ENCODE data around the gene TACSTD2.

DNA sequence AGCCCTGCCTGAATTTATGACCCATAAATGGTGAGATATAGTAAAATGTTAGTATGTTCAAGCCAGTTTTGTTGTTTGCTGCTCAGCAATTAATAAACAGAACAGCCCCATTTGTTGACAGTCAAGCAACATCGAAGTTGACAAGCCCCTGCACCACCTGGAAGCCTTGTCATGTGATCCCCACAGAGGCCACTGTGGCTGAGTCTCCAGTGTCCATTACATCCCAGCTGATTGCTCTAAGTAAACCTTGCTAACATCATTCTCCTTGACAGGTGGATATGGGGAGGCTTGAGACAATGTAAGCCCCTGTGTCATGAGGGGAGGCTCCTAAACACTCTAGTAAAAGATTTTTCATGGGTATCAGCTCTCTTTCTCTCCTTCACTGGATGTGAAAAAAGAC lies 17.5 kb upstream of the TACSTD2 start:
- TF ChIP-seq, protein P1, sequence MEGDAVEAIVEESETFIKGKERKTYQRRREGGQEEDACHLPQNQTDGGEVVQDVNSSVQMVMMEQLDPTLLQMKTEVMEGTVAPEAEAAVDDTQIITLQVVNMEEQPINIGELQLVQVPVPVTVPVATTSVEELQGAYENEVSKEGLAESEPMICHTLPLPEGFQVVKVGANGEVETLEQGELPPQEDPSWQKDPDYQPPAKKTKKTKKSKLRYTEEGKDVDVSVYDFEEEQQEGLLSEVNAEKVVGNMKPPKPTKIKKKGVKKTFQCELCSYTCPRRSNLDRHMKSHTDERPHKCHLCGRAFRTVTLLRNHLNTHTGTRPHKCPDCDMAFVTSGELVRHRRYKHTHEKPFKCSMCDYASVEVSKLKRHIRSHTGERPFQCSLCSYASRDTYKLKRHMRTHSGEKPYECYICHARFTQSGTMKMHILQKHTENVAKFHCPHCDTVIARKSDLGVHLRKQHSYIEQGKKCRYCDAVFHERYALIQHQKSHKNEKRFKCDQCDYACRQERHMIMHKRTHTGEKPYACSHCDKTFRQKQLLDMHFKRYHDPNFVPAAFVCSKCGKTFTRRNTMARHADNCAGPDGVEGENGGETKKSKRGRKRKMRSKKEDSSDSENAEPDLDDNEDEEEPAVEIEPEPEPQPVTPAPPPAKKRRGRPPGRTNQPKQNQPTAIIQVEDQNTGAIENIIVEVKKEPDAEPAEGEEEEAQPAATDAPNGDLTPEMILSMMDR (IDR thresholded peaks at IDR 0.05), result no peak
- TF ChIP-seq POLR2AphosphoS5 (IDR thresholded peaks at IDR 0.05; ENCODE audit: low read depth, low read length) (no peak), TCF7L2 (IDR thresholded peaks at IDR 0.05; ENCODE audit: low read depth, low read length) (no peak)
- TF ChIP-seq, protein P2, sequence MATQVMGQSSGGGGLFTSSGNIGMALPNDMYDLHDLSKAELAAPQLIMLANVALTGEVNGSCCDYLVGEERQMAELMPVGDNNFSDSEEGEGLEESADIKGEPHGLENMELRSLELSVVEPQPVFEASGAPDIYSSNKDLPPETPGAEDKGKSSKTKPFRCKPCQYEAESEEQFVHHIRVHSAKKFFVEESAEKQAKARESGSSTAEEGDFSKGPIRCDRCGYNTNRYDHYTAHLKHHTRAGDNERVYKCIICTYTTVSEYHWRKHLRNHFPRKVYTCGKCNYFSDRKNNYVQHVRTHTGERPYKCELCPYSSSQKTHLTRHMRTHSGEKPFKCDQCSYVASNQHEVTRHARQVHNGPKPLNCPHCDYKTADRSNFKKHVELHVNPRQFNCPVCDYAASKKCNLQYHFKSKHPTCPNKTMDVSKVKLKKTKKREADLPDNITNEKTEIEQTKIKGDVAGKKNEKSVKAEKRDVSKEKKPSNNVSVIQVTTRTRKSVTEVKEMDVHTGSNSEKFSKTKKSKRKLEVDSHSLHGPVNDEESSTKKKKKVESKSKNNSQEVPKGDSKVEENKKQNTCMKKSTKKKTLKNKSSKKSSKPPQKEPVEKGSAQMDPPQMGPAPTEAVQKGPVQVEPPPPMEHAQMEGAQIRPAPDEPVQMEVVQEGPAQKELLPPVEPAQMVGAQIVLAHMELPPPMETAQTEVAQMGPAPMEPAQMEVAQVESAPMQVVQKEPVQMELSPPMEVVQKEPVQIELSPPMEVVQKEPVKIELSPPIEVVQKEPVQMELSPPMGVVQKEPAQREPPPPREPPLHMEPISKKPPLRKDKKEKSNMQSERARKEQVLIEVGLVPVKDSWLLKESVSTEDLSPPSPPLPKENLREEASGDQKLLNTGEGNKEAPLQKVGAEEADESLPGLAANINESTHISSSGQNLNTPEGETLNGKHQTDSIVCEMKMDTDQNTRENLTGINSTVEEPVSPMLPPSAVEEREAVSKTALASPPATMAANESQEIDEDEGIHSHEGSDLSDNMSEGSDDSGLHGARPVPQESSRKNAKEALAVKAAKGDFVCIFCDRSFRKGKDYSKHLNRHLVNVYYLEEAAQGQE (IDR thresholded peaks at IDR 0.05; ENCODE audit: insufficient read depth in 1 of 2, low read depth in 2 of 2, low read length in 1 of 2), result no peak

All from Panc1 (cell line).